Body of pancreas (tissue), 4 donors: ENCODE data around the gene CCL4. TPM values are rescaled to one million over a fixed set of nuclear protein-coding genes. Genes with fewer than 3 reads are reported as not detected.

Experiments used
- ATAC-seq: fragments of 150-250 bp; one replicate; pipeline ENCODE4 v1.9.1; 2016
- DNase-seq, 4 donors: peaks; one replicate each; pipeline ENCODE4 v3.0.0-alpha.2; 2019
- H3K27ac ChIP-seq, 4 donors: fragments of 200-600 bp; sonication (generic); 1 replicate in 3 of 4; 2 replicates in 1 of 4; pipeline versions ENCODE4 v1.5.1 to v1.6.1; 2016 to 2019; ENCODE audit warnings: mild to moderate bottlenecking in 1 of 4, mixed read lengths in 1 of 4, moderate library complexity in 1 of 4
- H3K27me3 ChIP-seq, 2 donors: fragments of 200-600 bp; sonication (generic); one replicate each; pipeline ENCODE4 v1.6.0; 2016; ENCODE audit warnings: mild to moderate bottlenecking in 1 of 2
- H3K36me3 ChIP-seq, 2 donors: fragments of 200-600 bp; sonication (generic); replicated peaks in 1 of 2; 2 replicates each; pipeline ENCODE4 v1.5.1; 2016; ENCODE audit warnings: low read depth in 2 of 2; ENCODE audit not compliant: insufficient read depth in 1 of 2
- H3K4me1 ChIP-seq: fragments of 200-600 bp; sonication (generic); one replicate; pipeline ENCODE4 v1.6.0; 2016
- H3K4me3 ChIP-seq, 2 donors: fragments of 200-600 bp; sonication (generic); 1 replicate in 1 of 2; 2 replicates in 1 of 2; pipeline ENCODE4 v1.5.1; 2016 to 2019
- H3K9me3 ChIP-seq, 3 donors: fragments of 200-600 bp; sonication (generic); 1 replicate in 2 of 3; 2 replicates in 1 of 3; pipeline ENCODE4 v1.5.1; 2016
- CTCF ChIP-seq, 7 experiments: fragments of 450-650 bp in 4 of 7; fragments of 200-600 bp in 3 of 7; sonication (generic) in 3 of 7; IDR thresholded peaks; one replicate each; pipeline ENCODE4 v1.5.1; 2016 to 2019; ENCODE audit warnings: antibody characterized with exemption in 7 of 7
- POLR2A ChIP-seq, 3 donors: fragments of 450-650 bp; IDR thresholded peaks; one replicate each; pipeline ENCODE4 v1.6.1; 2016; ENCODE audit warnings: antibody characterized with exemption in 3 of 3, mild to moderate bottlenecking in 2 of 3
- WGBS, 2 donors: methylation state at CpG; one replicate each; pipeline ENCODE4 v1.1.5; 2017; 5-methylcytosine and 5-hydroxymethylcytosine counted together
- intact Hi-C: fragments of 100-400 bp; cut with DNase I; formaldehyde crosslinking; loops from one replicate; pipeline ENCODE4 v1.15.1; 2023
- total RNA-seq, 2 donors: library from RNA; depleted of rRNA; stranded (reverse); fragments of >200 nt; gene quantifications; one replicate each; pipeline ENCODE4 v1.1.0, GENCODE V29; 2016

CCL4 gene
- total RNA-seq, 2 donors from 2014 or later = not detected

- no peak for TF ChIP-seq POLR2A (IDR thresholded peaks at IDR 0.05)
- TF ChIP-seq CTCF (IDR thresholded peaks at IDR 0.05) = no peak
- Histone ChIP-seq H3K36me3 (no peaks in the 10 kb centered on the region), H3K4me1 (no peaks in the 10 kb centered on the region), H3K27ac (no peak overlapping the region), H3K4me3 (no peak overlapping the region), H3K9me3 (no peaks in the 10 kb centered on the region), H3K27me3 (no peaks in the 10 kb centered on the region)
- intact Hi-C loops = loop anchor here (10.0 kb wide), 1 partner anchor 86 kb away; no protein-coding TSS in a partner anchor
- 64 to 86% methylated on average over 2 of the region's 2 CpGs for WGBS, 2 donors
- DNase-seq (no peak), ATAC-seq (no peak)
Observed at GRCh38 chr17:36060816-36061215, 42.8 kb upstream of the CCL4 start.

GRCh38 chr17:36063786-36064541, 39.7 kb upstream of the CCL4 start, which contains the start of gene CCL18:
TSS of gene CCL18 (plus strand) at chr17:36064272. CDS start at chr17:36064343, 71 bp downstream.
- no peak for ATAC-seq
- H3K27ac ChIP-seq = no peak within 1 kb of the TSS
- H3K4me1 ChIP-seq = no peaks in the 10 kb centered on the region
- TF ChIP-seq POLR2A (IDR thresholded peaks at IDR 0.05) (no peak), CTCF (IDR thresholded peaks at IDR 0.05) (no peak)
- intact Hi-C loops = loop anchor here (10.0 kb wide), 1 partner anchor 89 kb away; no protein-coding TSS in a partner anchor
- no peak within 1 kb of the TSS for H3K4me3 ChIP-seq
- WGBS, 2 donors = 55 to 62% methylated on average over 2 to 5 of the region's 5 CpGs
- H3K36me3 ChIP-seq = no peaks in the 10 kb centered on the region
- no peak for DNase-seq
- H3K9me3 ChIP-seq = no peaks in the 10 kb centered on the region
- H3K27me3 ChIP-seq = no peaks in the 10 kb centered on the region

GRCh38 chr17:36066365-36066985, 37.2 kb upstream of the CCL4 start:
- no peaks in the 10 kb centered on the region for H3K36me3 ChIP-seq
- no peaks in the 10 kb centered on the region for H3K27me3 ChIP-seq
- H3K4me1 ChIP-seq = no peaks in the 10 kb centered on the region
- intact Hi-C loops = loop anchor here (10.0 kb wide), 1 partner anchor 92 kb away; no protein-coding TSS in a partner anchor
- H3K4me3 ChIP-seq = no peak overlapping the region
- ATAC-seq (peak; percentile 15), DNase-seq (peak in 1 of 4 donors; percentile 22)
- TF ChIP-seq POLR2A (IDR thresholded peaks at IDR 0.05) = no peak
- TF ChIP-seq CTCF (IDR thresholded peaks at IDR 0.05) = no peak
- H3K9me3 ChIP-seq = no peaks in the 10 kb centered on the region
- WGBS, 2 donors = 69 to 73% methylated on average over 6 of the region's 6 CpGs
- H3K27ac ChIP-seq = no peak overlapping the region

GRCh38 chr17:36068524-36068923, 35.1 kb upstream of the CCL4 start:
- H3K36me3 ChIP-seq = no peaks in the 10 kb centered on the region
- no peaks in the 10 kb centered on the region for H3K9me3 ChIP-seq
- intact Hi-C loops = loop anchor here (10.0 kb wide), 1 partner anchor 94 kb away; no protein-coding TSS in a partner anchor
- H3K4me1 ChIP-seq = no peaks in the 10 kb centered on the region
- 57 to 59% methylated on average over 3 of the region's 3 CpGs for WGBS, 2 donors
- no peak overlapping the region for H3K27ac ChIP-seq
- ATAC-seq (no peak), DNase-seq (no peak)
- H3K4me3 ChIP-seq = no peak overlapping the region
- H3K27me3 ChIP-seq = no peaks in the 10 kb centered on the region
- TF ChIP-seq POLR2A (IDR thresholded peaks at IDR 0.05) (no peak), CTCF (IDR thresholded peaks at IDR 0.05) (no peak)
